HG03521 (cell line): ENCODE results near the gene GRIN2A.
"Not testable (repeated sequence)": the region's sequence is repeated elsewhere in the genome, so short reads cannot be mapped to it uniquely, and the experiment has no call there.

Experiments
- ATAC-seq: cut with Tn5 transposase; IDR thresholded peaks from one replicate; pipeline ENCODE4 v1.9.1; 2021; ENCODE audit warnings: mild to moderate bottlenecking, moderate library complexity; ENCODE audit not compliant: unreplicated experiment

GRIN2A gene

DNA sequence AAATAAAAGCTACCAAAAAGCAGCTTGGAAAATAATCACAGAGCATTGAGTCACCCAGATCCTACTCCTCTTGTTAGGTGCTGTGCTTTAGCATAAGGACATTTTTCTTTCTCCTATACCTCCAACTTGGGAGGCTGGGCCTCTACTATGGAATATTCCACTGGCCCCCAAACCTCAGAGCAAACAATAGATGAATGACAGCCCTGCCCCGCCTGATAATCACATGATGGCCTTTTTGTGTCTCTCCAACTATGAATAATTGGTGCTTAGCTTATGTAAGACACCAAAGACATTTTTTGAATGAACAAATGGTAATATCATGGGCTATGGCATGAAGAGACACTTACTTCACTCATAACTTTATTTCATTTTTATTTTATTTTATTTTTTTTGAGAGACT, 250.2 kb downstream of the GRIN2A start:
- ATAC-seq = no peak

DNA sequence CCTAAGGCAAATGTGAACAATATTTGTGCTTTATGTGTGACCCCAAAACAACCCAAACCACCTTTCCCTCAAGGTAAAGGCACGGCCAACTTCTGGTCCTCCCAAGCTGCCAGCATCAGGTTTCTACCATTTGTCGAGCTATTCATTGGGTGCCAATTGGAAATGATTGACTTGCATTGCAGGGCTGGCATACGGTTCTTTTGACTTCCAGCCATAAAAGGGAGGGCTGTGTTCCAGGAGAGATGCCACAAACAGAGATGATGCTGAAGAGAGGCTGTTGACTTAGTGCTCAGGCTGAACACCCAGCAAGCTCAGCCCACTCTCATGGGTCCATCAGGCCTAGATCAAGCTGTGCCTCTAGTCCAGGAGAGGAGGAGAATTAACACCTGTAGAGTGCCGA, 252.4 kb downstream of the GRIN2A start:
- ATAC-seq = no peak

DNA sequence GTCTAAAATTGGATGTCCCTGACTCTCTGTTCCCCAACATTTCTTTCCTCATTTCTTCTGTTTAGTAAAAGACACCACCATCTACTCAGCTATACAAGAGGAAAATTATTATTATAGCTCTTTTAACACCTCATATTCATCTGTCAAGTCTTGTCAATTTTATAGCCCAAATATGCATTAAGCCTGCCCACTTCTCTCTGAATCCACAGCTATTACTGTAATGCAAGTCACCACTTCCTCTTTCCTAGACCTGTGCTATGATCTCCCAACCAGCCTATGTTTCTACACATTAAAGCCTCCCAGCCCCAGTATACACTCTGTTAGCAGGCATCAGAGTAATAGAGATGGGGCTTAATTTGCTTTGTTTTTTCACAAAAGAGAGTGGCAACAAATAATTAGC, 252.9 kb downstream of the GRIN2A start:
- no peak for ATAC-seq

- ATAC-seq = no peak
Measured at GRCh38 chr16:9922441-9922840, 259.8 kb downstream of the GRIN2A start.

GRCh38 chr16:9921997-9922396, 260.2 kb downstream of the GRIN2A start:
- no peak for ATAC-seq

- no peak for ATAC-seq
Measured at GRCh38 chr16:9919460-9919859, 262.8 kb downstream of the GRIN2A start.

DNA sequence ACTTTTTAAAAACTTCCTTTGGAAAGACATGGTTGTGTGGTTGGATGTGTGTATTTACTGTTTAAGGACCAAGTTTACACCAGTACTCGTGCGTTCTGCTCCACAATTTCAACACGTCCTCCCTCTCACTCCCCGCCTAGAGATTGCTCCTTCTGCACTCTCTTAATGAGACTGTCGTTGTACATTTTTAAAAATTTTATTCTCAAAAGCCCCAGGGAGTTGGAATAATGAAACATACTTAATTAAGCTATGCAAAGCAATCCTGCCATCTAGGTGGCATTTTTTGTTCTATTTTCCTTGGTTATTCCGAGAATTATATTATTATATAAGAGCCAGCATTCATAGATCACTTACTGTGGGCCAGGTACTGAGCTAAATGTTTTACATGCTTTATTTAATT, 264.5 kb downstream of the GRIN2A start:
- ATAC-seq = no peak

DNA sequence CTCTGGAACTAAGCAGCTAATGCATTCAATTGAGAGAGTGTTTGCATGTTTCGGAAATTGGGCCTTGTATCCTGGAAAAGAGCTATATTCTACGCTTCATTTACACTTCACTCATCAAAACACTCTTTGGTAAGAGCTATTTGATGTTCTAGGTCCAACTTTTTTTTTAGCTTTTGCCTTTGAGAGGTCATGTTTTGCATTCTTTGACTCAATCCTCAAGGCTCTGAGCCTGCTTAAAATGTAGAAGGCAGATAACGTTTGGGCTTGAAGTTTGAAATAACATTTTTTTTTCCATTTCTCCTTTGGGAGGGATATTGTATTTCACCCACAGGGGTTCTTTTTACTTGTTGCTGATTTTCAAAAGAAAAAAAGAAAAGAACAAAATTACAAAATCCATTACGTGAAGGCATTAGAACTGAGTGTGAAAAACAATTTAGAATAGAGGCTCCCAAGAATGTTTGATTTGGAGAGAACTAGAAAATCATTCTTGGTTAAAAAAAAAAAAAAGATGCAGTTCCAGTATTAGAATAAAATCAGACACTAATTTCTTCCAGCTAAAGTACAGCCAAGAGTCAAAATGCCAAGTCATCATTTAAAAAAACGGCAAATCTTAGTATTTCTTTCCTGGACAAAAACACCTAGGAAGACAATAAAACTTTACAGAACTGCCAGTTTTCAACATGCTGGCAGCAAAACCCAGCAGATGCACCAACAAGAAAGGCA, 268.5 kb downstream of the GRIN2A start:
- no peak for ATAC-seq

DNA sequence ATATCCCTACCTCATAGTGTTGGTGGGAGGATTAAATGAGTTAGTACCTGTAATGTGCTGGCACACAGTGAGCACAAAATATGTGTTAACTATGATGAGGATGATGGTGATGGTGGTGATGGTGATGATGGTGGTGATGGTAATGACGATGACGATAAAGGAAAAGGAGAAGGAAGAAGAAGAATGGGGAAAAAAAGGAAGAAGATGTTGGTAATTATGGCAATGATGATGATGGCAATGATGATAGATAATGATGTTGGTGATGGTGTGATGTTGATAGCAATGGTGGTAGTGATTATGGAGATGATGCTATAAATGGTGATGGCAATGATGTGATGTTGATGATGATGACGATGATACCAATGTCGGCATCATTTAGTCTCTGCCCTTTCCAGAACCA, 270.2 kb downstream of the GRIN2A start:
- no peak for ATAC-seq

- no peak for ATAC-seq
Measured at GRCh38 chr16:9911231-9911630, 271.0 kb downstream of the GRIN2A start.

GRCh38 chr16:9909072-9909825, 273.0 kb downstream of the GRIN2A start:
- ATAC-seq = no peak

DNA sequence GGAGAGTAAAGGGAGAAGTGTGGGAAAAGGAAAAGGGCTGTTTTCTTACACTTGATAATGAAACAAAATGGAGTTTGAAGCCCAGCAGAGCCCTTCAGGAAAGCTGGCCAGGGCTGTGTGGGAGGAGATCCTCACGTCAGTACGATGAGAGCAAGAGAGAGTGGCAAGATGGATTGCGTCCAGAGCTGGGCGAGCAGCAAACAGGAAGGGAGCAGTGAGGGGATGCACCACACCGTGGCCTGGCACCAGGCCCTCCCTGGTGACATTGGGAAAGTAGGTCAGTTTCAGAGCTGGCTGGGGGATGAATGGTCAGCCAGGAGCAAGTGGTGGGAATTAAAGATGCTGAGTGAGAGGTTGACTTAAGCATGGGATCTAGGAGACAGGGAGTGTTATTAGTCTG, 273.6 kb downstream of the GRIN2A start:
- ATAC-seq = no peak

GRCh38 chr16:9907752-9908151, 274.5 kb downstream of the GRIN2A start:
- no peak for ATAC-seq

DNA sequence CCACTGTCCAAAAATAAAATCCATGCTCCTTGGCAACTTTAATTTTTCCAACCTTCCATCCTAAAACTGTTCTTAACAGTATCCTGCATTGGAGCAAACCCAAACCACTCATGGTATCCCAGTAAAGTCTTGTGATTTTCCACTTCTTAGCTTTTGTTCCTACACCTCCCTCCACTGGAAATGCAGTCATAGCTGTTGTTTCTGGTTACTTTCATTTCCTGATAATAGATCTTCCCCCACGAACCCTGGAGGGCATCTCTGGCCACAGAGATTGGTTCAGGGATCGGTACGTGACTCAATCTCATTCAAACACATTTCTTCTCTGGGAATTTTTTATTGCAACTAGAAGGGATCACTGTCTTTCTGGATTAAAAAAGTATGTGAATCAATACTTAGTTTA, 276.0 kb downstream of the GRIN2A start:
- no peak for ATAC-seq

- no peak for ATAC-seq
Measured at GRCh38 chr16:9904526-9904925, 277.7 kb downstream of the GRIN2A start.

GRCh38 chr16:9900576-9900975, 281.7 kb downstream of the GRIN2A start:
- ATAC-seq = no peak

DNA sequence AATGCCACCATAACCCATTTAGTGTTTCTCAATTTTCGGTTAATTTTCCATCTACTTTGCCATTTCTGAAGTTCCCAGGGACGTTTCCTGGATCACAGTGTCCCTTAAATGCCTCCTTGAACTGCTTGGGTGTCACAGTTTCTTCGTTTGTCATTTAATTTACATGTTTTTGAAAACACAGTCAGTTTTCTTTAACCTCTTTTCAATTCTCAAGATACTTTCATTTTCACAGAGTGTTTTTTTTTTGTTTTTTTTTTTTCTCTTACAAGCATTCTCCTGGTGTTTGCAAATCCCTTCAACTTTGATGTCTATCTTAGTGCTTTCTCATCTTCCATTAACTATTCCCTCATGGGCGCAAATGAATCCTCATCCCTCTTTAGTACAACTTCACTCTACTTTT, 283.7 kb downstream of the GRIN2A start:
- no peak for ATAC-seq

DNA sequence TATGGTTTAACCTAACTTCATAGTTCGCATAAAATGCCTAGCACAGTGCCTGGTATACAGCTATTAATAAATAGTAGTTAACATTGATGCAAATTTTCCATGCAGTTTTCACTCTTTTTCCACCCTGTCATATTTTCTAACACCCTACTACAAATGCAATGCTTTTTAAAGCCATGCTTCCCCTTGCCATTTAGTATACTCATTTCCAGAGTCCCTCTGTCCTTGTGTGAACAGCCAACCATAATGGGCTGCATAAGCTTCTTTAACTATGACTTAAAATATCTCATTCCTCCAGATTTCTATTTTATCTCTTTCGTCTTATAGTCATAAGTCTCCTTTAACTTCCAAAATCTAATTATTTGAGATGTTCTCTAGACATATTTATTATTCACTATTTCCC, 284.1 kb downstream of the GRIN2A start:
- no peak for ATAC-seq

DNA sequence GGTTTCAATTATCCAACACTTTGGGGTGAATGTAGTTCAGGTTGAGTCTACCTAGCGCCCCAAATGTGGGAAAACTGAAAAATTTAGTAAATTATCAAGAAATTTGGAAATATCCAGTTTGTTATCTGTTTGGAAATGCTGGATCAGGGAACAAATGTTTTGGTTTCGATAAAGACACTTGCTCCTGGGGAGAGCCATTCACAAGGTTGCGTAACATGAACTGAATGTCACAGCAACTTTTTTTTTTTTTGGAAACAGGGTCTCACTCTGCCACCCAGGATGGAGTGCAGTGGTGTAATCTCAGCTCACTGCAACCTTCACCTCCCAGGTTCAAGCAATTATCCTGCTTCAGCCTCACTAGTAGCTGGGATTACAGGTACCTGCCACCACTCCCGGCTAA, 286.4 kb downstream of the GRIN2A start:
- no peak for ATAC-seq

- no peak for ATAC-seq
Measured at GRCh38 chr16:9885876-9886275, 296.4 kb downstream of the GRIN2A start.

DNA sequence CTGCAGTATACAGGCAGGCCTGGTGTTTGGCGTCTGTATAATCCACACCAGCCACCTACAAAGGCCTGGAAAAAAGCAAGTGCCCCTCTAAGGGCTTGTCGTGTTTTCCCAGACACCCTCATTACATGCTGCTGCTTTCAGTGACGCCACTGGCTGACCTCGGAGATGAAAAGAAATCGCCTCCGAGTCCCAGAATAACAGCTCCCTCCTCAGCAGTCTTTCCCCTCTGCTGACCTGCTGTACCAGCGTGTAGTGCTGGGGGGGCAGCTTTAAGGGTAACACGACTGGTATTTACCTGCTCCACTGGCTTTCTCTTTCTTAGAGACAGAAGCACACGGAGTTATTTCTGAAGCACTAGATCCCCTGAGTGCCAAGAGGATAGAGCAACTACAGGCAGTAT, 296.8 kb downstream of the GRIN2A start:
- ATAC-seq = no peak

DNA sequence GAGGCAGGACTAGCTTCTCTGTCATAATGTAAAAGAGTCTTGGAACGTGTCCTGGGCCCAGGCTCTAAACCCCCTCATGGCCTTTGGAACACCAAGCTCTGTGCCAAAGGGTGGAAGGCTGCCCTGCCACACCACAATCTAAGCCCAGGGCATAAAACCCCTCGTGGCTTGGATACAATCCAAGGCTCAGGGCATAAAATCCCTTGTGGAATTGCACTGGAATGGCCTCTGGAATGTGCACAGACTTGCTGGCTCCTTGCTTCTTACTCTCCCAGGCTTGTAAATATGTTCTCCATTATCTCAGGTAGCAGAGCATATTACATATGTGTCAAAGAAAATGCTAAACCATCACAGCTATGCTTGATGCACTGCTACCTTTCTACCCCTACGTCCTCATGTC, 306.2 kb downstream of the GRIN2A start:
- not testable (repeated sequence) for ATAC-seq

DNA sequence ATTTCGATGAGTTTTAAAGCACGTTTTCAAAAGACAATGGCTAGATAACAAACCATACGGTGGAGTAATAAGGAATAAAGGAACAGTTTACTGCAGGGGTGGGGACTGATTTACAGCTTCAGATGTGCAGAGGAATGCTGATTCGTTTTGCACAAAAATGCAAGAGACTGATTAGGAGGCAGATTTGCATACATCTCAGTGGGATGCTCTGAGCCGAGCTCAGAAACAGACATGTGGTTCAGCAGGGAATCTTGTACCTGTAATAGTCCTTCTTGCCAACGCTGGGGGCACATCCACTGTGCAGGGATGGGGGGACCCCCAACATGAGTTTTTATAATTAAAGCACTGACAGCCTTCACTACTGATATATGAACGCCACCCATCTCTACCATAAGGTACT, 308.0 kb downstream of the GRIN2A start:
- ATAC-seq = no peak
